ENCODE data around the gene BACH2.

The BACH2 gene

GRCh38 chr6:90303039-90303438 lies 6.4 kb upstream of the BACH2 start:
- H3F3A ChIP-seq (ENCODE audit: insufficient read depth) = peaks cover 7% of the 10 kb centered on the region; the same call in 1 of the 2 replicates
- no peaks in the 10 kb centered on the region for H3K9me3 ChIP-seq (ENCODE audit: insufficient read depth, low read length)
- H3K27ac ChIP-seq (ENCODE audit: low read depth, low read length) = no peak overlapping the region
- no peaks in the 10 kb centered on the region for H4K20me1 ChIP-seq (ENCODE audit: low read depth, low read length)
- no peak for TF ChIP-seq CTCF (IDR thresholded peaks at IDR 0.05; ENCODE audit: insufficient read depth, low read length, poor library complexity, severe bottlenecking)
- no peak for TF ChIP-seq EZH2phosphoT487 (conservative IDR thresholded peaks at IDR 0.05; ENCODE audit: low read length)
- H3K36me3 ChIP-seq (ENCODE audit: low read length) = no peaks in the 10 kb centered on the region
- H3K79me2 ChIP-seq (ENCODE audit: insufficient read depth, low read length) = no peaks in the 10 kb centered on the region
- H3K4me3 ChIP-seq (ENCODE audit: insufficient read depth, low read length, poor library complexity, severe bottlenecking) = no peak overlapping the region
- H3K4me2 ChIP-seq (ENCODE audit: low read depth, low read length, poor library complexity, severe bottlenecking) = no peak overlapping the region
- no peaks in the 10 kb centered on the region for H3K9me2 ChIP-seq (replicated peaks; ENCODE audit: insufficient read depth, low read length)
- no peak overlapping the region for H3K9ac ChIP-seq (ENCODE audit: low read length)
- H3K27me3 ChIP-seq (ENCODE audit: low read length) = no peaks in the 10 kb centered on the region
- no peak overlapping the region for H2AFZ ChIP-seq (ENCODE audit: low read depth, low read length, severe bottlenecking)

- Histone ChIP-seq H2AFZ (ENCODE audit: low read depth, low read length, severe bottlenecking) (no peak overlapping the region), H3K9me2 (replicated peaks; ENCODE audit: insufficient read depth, low read length) (no peaks in the 10 kb centered on the region), H3K36me3 (ENCODE audit: low read length) (no peaks in the 10 kb centered on the region), H4K20me1 (ENCODE audit: low read depth, low read length) (no peaks in the 10 kb centered on the region), H3K79me2 (ENCODE audit: insufficient read depth, low read length) (no peaks in the 10 kb centered on the region), H3K27ac (ENCODE audit: low read depth, low read length) (no peak overlapping the region), H3K4me3 (ENCODE audit: insufficient read depth, low read length, poor library complexity, severe bottlenecking) (no peak overlapping the region), H3K27me3 (ENCODE audit: low read length) (no peaks in the 10 kb centered on the region), H3K4me2 (ENCODE audit: low read depth, low read length, poor library complexity, severe bottlenecking) (no peak overlapping the region), H3K9me3 (ENCODE audit: insufficient read depth, low read length) (no peaks in the 10 kb centered on the region), H3K9ac (ENCODE audit: low read length) (no peak overlapping the region), H3F3A (ENCODE audit: insufficient read depth) (peaks cover 14% of the 10 kb centered on the region)
- TF ChIP-seq EZH2phosphoT487 (conservative IDR thresholded peaks at IDR 0.05; ENCODE audit: low read length) = no peak
- TF ChIP-seq CTCF (IDR thresholded peaks at IDR 0.05; ENCODE audit: insufficient read depth, low read length, poor library complexity, severe bottlenecking) = no peak
Measured at GRCh38 chr6:90302320-90302719, 5.7 kb upstream of the BACH2 start.

- no peaks in the 10 kb centered on the region for H3K36me3 ChIP-seq (ENCODE audit: low read length)
- H3K4me2 ChIP-seq (ENCODE audit: low read depth, low read length, poor library complexity, severe bottlenecking) = no peak overlapping the region
- no peak overlapping the region for H3K27ac ChIP-seq (ENCODE audit: low read depth, low read length)
- H3K27me3 ChIP-seq (ENCODE audit: low read length) = no peaks in the 10 kb centered on the region
- no peaks in the 10 kb centered on the region for H3K9me3 ChIP-seq (ENCODE audit: insufficient read depth, low read length)
- peaks cover 15% of the 10 kb centered on the region for H3F3A ChIP-seq (ENCODE audit: insufficient read depth)
- no peaks in the 10 kb centered on the region for H3K9me2 ChIP-seq (replicated peaks; ENCODE audit: insufficient read depth, low read length)
- H3K9ac ChIP-seq (ENCODE audit: low read length) = no peak overlapping the region
- no peak overlapping the region for H2AFZ ChIP-seq (ENCODE audit: low read depth, low read length, severe bottlenecking)
- no peak for TF ChIP-seq EZH2phosphoT487 (conservative IDR thresholded peaks at IDR 0.05; ENCODE audit: low read length)
- no peak for TF ChIP-seq CTCF (IDR thresholded peaks at IDR 0.05; ENCODE audit: insufficient read depth, low read length, poor library complexity, severe bottlenecking)
- H3K4me3 ChIP-seq (ENCODE audit: insufficient read depth, low read length, poor library complexity, severe bottlenecking) = no peak overlapping the region
- no peaks in the 10 kb centered on the region for H4K20me1 ChIP-seq (ENCODE audit: low read depth, low read length)
- H3K79me2 ChIP-seq (ENCODE audit: insufficient read depth, low read length) = no peaks in the 10 kb centered on the region
Measured at GRCh38 chr6:90301816-90302215, 5.2 kb upstream of the BACH2 start.
